HepG2 (cell line): ENCODE data around the gene CFL1. TPM values are rescaled to one million over a fixed set of nuclear protein-coding genes. Genes with fewer than 3 reads are reported as not detected.

Source experiments
- ATAC-seq: fragments of 200-7000 bp; cut with Tn5 transposase; 3 replicates; pipeline ENCODE4 v1.9.1; 2020; ENCODE audit warnings: mild to moderate bottlenecking, moderate library complexity
- BruUV-seq: library from RNA; stranded (reverse); fragments of 400-500 nt; replicated peaks from 2 replicates; lab custom pipeline; 2021; lab: Mats Ljungman, UMichigan
- CTCF ChIA-PET: fragments of 300-600 bp; formaldehyde crosslinking; extraction: SDS; loops from one replicate; lab custom pipeline; 2021; ENCODE audit warnings: low total read pairs, inconsistent platforms, low intra/inter-chr PET ratio; lab: Yijun Ruan, JAX
- POLR2A ChIA-PET: fragments of 350-600 bp; sonication (Branson Sonifier 250); formaldehyde crosslinking; loops from one replicate; lab custom pipeline; 2020; ENCODE audit warnings: antibody characterized with exemption, inconsistent platforms; lab: Yijun Ruan, JAX
- DNase-seq: peaks from one replicate; pipeline ENCODE4 v3.0.0-alpha.2; 2015; ENCODE audit warnings: low spot score
- FAIRE-seq: peaks from 3 replicates; lab custom pipeline; 2011; peaks lifted over from hg19 to GRCh38; lab: Jason Lieb, UNC
- H2AFZ ChIP-seq: one replicate; pipeline ENCODE4 v1.6.1; 2011; ENCODE audit warnings: low read length, inconsistent platforms
- H3K27ac ChIP-seq: fragments of 300-600 bp; 3 replicates; pipeline ENCODE4 v1.8.0; 2011; ENCODE audit warnings: mixed run types, mild to moderate bottlenecking, mixed read lengths, low read length, inconsistent platforms; ENCODE audit not compliant: insufficient read depth; ENCODE audit errors: extremely low read length
- H3K27me3 ChIP-seq, 2 experiments: fragments of 200-600 bp in 1 of 2; 2 replicates in 1 of 2; 3 replicates in 1 of 2; pipeline versions ENCODE4 v1.6.0 to v1.8.0; 2011; ENCODE audit warnings: low read length in 2 of 2, mild to moderate bottlenecking in 2 of 2, moderate library complexity in 2 of 2, inconsistent platforms in 1 of 2; ENCODE audit not compliant: insufficient read depth in 2 of 2, control insufficient read depth in 1 of 2
- H3K36me3 ChIP-seq, 2 experiments: fragments of 200-600 bp in 1 of 2; replicated peaks in 1 of 2; 2 replicates in 1 of 2; 3 replicates in 1 of 2; pipeline versions ENCODE4 v1.5.1 to v1.8.0; 2011; ENCODE audit warnings: low read length in 2 of 2, inconsistent platforms in 1 of 2; ENCODE audit not compliant: insufficient read depth in 2 of 2, control insufficient read depth in 1 of 2
- H3K4me1 ChIP-seq: 2 replicates; pipeline ENCODE4 v1.5.1; 2012; ENCODE audit warnings: low read length, inconsistent platforms; ENCODE audit not compliant: insufficient read depth
- H3K4me2 ChIP-seq: 2 replicates; pipeline ENCODE4 v1.6.0; 2011; ENCODE audit warnings: low read depth, low read length, inconsistent platforms
- H3K4me3 ChIP-seq, 3 experiments: fragments of 200-600 bp in 1 of 3; sonication (generic), shearing (Covaris generic) in 1 of 3; replicated peaks in 1 of 3; 2 replicates each; pipeline ENCODE4 v1.5.1; 2011 to 2016; ENCODE audit warnings: low read length in 3 of 3, inconsistent platforms in 2 of 3, low read depth in 2 of 3, mild to moderate bottlenecking in 2 of 3, control low read depth in 1 of 3, mixed read lengths in 1 of 3; ENCODE audit not compliant: insufficient read depth in 1 of 3
- H3K79me2 ChIP-seq: one replicate; pipeline ENCODE4 v1.6.1; 2011; ENCODE audit warnings: low read length, inconsistent platforms; ENCODE audit not compliant: insufficient read depth
- H3K9ac ChIP-seq: 2 replicates; pipeline ENCODE4 v1.6.0; 2011; ENCODE audit warnings: mild to moderate bottlenecking, low read depth, low read length, inconsistent platforms; ENCODE audit not compliant: insufficient read depth
- H3K9me3 ChIP-seq: 2 replicates; pipeline ENCODE4 v1.5.1; 2012; ENCODE audit warnings: mild to moderate bottlenecking, low read length
- H4K20me1 ChIP-seq: 2 replicates; pipeline ENCODE4 v1.6.0; 2011; ENCODE audit warnings: inconsistent platforms, mild to moderate bottlenecking, low read length, moderate library complexity; ENCODE audit not compliant: insufficient read depth
- ASH2L ChIP-seq: fragments of 300-600, 200-600 bp; sonication (generic); IDR thresholded peaks from 2 replicates; pipeline ENCODE4 v1.7.0; 2017; ENCODE audit warnings: low read depth, mild to moderate bottlenecking, moderate library complexity, mixed read lengths, low read length; ENCODE audit not compliant: insufficient read length
- CREM ChIP-seq, 2 experiments: sonication (generic) in 1 of 2; formaldehyde crosslinking in 1 of 2; IDR thresholded peaks; 2 replicates each; pipeline versions ENCODE4 v1.4.0 to v1.6.1; 2016 to 2020; ENCODE audit warnings: antibody characterized with exemption in 1 of 2, mild to moderate bottlenecking in 1 of 2, missing genetic modification reagents in 1 of 2
- FOXA3 ChIP-seq: IDR thresholded peaks from 2 replicates; pipeline ENCODE4 v1.6.1; 2016; ENCODE audit warnings: missing genetic modification reagents, missing compliant biosample characterization
- NCOR1 ChIP-seq: fragments of 200-600 bp; sonication (generic); IDR thresholded peaks from 2 replicates; pipeline ENCODE4 v1.7.0; 2017; ENCODE audit warnings: antibody characterized with exemption, low read length, borderline replicate concordance
- SIX1 ChIP-seq: sonication (generic); formaldehyde crosslinking; IDR thresholded peaks from 2 replicates; pipeline ENCODE4 v1.4.0; 2020; ENCODE audit warnings: missing genetic modification reagents, borderline replicate concordance
- SOX5 ChIP-seq: IDR thresholded peaks from 2 replicates; pipeline ENCODE4 v1.6.1; 2016; ENCODE audit warnings: borderline replicate concordance
- U2AF1 ChIP-seq: fragments of 200-400 bp; formaldehyde crosslinking; optimal IDR thresholded peaks from 2 replicates; pipeline ENCODE3; 2017; ENCODE audit warnings: mild to moderate bottlenecking, low read depth, low read length
- ZNF317 ChIP-seq: sonication (generic); formaldehyde crosslinking; IDR thresholded peaks from 2 replicates; pipeline ENCODE4 v1.5.0; 2020; ENCODE audit warnings: mild to moderate bottlenecking, missing genetic modification reagents
- ZNF510 ChIP-seq: sonication (generic); formaldehyde crosslinking; IDR thresholded peaks from 2 replicates; pipeline ENCODE4 v1.4.0; 2020; ENCODE audit warnings: low read depth, mild to moderate bottlenecking, missing genetic modification reagents
- ZNF564 ChIP-seq: sonication (generic); formaldehyde crosslinking; IDR thresholded peaks from 2 replicates; pipeline ENCODE4 v1.8.1; 2023; ENCODE audit warnings: mild to moderate bottlenecking, missing genetic modification reagents
- ZNF713 ChIP-seq: sonication (generic); formaldehyde crosslinking; IDR thresholded peaks from 2 replicates; pipeline ENCODE4 v1.4.0; 2020; ENCODE audit warnings: mild to moderate bottlenecking, missing genetic modification reagents
- ZSCAN22 ChIP-seq: sonication (generic); formaldehyde crosslinking; IDR thresholded peaks from 2 replicates; pipeline ENCODE4 v1.4.0; 2020; ENCODE audit warnings: mild to moderate bottlenecking, missing genetic modification reagents
- WGBS: methylation state at CpG from one replicate; pipeline ENCODE4 v1.1.6; 2017; ENCODE audit warnings: low lambda C conversion rate; 5-methylcytosine and 5-hydroxymethylcytosine counted together
- in situ Hi-C: cut with HindIII; loops from 2 replicates; pipeline ENCODE4 v1.10.0; 2017; ENCODE audit warnings: low pct_unique_long_range_greater_than_20kb; ENCODE audit not compliant: extremely low pct_ligation_motif_present
- intact Hi-C: fragments of 100-400 bp; cut with micrococcal nuclease; formaldehyde crosslinking; loops from one replicate; pipeline ENCODE4 v1.10.0; 2022; ENCODE audit not compliant: unreplicated experiment
- polyA plus RNA-seq, 8 experiments: library from polyadenylated mRNA; depleted of rRNA in 3 of 8; stranded (reverse) in 7 of 8; unstranded in 1 of 8; fragments of >200 nt; fragmentation: Illumina TruSeq in 4 of 8; extraction: Trizol in 4 of 8; gene quantifications; 2 replicates each; pipeline versions ENCODE4 v1.2.1 to v1.2.3, GENCODE V29; 2011 to 2016; ENCODE audit warnings: low read depth in 4 of 8, missing spikeins in 1 of 8, mixed read lengths in 1 of 8; ENCODE audit not compliant: insufficient read depth in 1 of 8
- total RNA-seq, 5 experiments: library from RNA; depleted of rRNA; stranded (reverse); fragments of >200 nt; fragmentation: Illumina TruSeq; extraction: Trizol; gene quantifications; 2 replicates each; pipeline ENCODE4 v1.2.3, GENCODE V29; 2016; ENCODE audit warnings: low read depth in 1 of 5
- TF ChIP-seq, protein P1 (sequence below): IDR thresholded peaks from 2 replicates; pipeline ENCODE4 v1.6.1; 2012; ENCODE audit warnings: low read depth, low read length, improper control_type of control experiment
- TF ChIP-seq, protein P2 (sequence below): sonication (generic); formaldehyde crosslinking; IDR thresholded peaks from one replicate; pipeline ENCODE4 v1.5.1; 2020; ENCODE audit warnings: mild to moderate bottlenecking, missing genetic modification reagents; ENCODE audit errors: not compliant biosample characterization

CFL1 gene
- total and polyA plus RNA-seq, 2 of the 13 experiments (the other 11 are each of a cell fraction or from before 2014, with no cell fraction given) = 379 to 383 TPM

- Histone ChIP-seq H3K79me2 (no peaks in the 10 kb centered on the region), H3K4me1 (peaks cover 44% of the 10 kb centered on the region), H3K36me3 (no peaks in the 10 kb centered on the region), H3K27me3 (no peaks in the 10 kb centered on the region), H3K9ac (0 out of 2 replicates have a peak overlapping the region, but pooled peaks have one; percentile 7), H3K9me3 (no peaks in the 10 kb centered on the region), H3K4me3 (peak overlapping the region in 1 of 3 experiments; percentile 41; a peak in 2 of 6 replicates), H3K4me2 (peak overlapping the region; percentile 52), H4K20me1 (no peaks in the 10 kb centered on the region), H2AFZ (no peak overlapping the region), H3K27ac (peak overlapping the region; percentile 67)
- intact Hi-C loops = no loop called here
- WGBS = 8% methylated on average over 10 of the region's 10 CpGs
- peak; percentile 80 for DNase-seq
- no peak for FAIRE-seq
- in situ Hi-C loops = no loop called here
- POLR2A ChIA-PET = interaction anchor here (0.7 to 1.9 kb wide), 5 partner anchors 15 to 181 kb away, joined by 3 to 4 read pairs (median 4); partner anchors contain the start of genes CCDC85B, MUS81 and RELA
- ATAC-seq = peak; percentile 68
- CTCF ChIA-PET = no interaction called here
- no TSS peak for BruUV-seq
- no peak for TF ChIP-seq ZNF510 (CRISPR knock-in tag)
- TF ChIP-seq U2AF1 = no peak
- TF ChIP-seq ZSCAN22 = no peak
- no peak for TF ChIP-seq ZNF713
- TF ChIP-seq SOX5 = no peak
- TF ChIP-seq NCOR1 = peak; percentile 83
- peak; percentile 59 for TF ChIP-seq ASH2L
- TF ChIP-seq ZNF317 = no peak
- TF ChIP-seq SIX1 (CRISPR knock-in tag) = 0 out of 2 replicates have a peak, but pooled peaks have one; percentile 9
- TF ChIP-seq, protein P1, sequence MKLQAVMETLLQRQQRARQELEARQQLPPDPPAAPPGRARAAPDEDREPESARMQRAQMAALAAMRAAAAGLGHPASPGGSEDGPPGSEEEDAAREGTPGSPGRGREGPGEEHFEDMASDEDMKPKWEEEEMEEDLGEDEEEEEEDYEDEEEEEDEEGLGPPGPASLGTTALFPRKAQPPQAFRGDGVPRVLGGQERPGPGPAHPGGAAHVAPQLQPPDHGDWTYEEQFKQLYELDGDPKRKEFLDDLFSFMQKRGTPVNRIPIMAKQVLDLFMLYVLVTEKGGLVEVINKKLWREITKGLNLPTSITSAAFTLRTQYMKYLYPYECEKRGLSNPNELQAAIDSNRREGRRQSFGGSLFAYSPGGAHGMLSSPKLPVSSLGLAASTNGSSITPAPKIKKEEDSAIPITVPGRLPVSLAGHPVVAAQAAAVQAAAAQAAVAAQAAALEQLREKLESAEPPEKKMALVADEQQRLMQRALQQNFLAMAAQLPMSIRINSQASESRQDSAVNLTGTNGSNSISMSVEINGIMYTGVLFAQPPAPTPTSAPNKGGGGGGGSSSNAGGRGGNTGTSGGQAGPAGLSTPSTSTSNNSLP = peak; percentile 82
- peak; percentile 41 for TF ChIP-seq FOXA3
- TF ChIP-seq, protein P2, sequence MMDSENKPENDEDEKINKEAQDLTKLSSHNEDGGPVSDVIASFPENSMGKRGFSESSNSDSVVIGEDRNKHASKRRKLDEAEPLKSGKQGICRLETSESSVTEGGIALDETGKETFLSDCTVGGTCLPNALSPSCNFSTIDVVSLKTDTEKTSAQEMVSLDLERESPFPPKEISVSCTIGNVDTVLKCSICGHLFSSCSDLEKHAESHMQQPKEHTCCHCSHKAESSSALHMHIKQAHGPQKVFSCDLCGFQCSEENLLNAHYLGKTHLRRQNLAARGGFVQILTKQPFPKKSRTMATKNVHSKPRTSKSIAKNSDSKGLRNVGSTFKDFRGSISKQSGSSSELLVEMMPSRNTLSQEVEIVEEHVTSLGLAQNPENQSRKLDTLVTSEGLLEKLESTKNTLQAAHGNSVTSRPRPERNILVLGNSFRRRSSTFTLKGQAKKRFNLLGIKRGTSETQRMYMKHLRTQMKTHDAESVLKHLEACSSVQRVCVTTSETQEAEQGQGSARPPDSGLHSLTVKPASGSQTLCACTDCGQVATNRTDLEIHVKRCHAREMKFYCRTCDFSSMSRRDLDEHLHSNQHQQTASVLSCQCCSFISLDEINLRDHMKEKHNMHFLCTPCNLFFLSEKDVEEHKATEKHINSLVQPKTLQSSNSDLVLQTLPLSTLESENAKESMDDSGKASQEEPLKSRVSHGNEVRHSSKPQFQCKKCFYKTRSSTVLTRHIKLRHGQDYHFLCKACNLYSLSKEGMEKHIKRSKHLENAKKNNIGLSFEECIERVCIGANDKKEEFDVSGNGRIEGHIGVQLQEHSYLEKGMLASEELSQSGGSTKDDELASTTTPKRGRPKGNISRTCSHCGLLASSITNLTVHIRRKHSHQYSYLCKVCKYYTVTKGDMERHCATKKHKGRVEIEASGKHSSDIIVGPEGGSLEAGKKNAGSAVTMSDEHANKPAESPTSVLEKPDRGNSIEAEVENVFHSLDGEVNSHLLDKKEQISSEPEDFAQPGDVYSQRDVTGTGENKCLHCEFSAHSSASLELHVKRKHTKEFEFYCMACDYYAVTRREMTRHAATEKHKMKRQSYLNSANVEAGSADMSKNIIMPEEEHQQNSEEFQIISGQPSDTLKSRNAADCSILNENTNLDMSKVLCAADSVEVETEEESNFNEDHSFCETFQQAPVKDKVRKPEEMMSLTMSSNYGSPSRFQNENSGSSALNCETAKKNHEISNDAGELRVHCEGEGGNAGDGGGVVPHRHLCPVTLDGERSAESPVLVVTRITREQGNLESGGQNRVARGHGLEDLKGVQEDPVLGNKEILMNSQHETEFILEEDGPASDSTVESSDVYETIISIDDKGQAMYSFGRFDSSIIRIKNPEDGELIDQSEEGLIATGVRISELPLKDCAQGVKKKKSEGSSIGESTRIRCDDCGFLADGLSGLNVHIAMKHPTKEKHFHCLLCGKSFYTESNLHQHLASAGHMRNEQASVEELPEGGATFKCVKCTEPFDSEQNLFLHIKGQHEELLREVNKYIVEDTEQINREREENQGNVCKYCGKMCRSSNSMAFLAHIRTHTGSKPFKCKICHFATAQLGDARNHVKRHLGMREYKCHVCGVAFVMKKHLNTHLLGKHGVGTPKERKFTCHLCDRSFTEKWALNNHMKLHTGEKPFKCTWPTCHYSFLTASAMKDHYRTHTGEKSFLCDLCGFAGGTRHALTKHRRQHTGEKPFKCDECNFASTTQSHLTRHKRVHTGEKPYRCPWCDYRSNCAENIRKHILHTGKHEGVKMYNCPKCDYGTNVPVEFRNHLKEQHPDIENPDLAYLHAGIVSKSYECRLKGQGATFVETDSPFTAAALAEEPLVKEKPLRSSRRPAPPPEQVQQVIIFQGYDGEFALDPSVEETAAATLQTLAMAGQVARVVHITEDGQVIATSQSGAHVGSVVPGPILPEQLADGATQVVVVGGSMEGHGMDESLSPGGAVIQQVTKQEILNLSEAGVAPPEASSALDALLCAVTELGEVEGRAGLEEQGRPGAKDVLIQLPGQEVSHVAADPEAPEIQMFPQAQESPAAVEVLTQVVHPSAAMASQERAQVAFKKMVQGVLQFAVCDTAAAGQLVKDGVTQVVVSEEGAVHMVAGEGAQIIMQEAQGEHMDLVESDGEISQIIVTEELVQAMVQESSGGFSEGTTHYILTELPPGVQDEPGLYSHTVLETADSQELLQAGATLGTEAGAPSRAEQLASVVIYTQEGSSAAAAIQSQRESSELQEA (CRISPR knock-in tag) = no peak
- TF ChIP-seq CREM (IDR thresholded peaks at IDR 0.05) = peak; percentile 33; the same call in 1 of the 2 replicates
- TF ChIP-seq CREM (CRISPR knock-in tag; IDR thresholded peaks at IDR 0.05) = no peak
- TF ChIP-seq ZNF564 (CRISPR knock-in tag) = peak; percentile 38; the same call in 1 of the 2 replicates
Measured at GRCh38 chr11:65844231-65844872, 13.6 kb downstream of the CFL1 start.
